Urinary bladder (tissue), 4 donors: Measurements from ENCODE around the gene SLC16A5. TPM values are rescaled to one million over a fixed set of nuclear protein-coding genes. Genes with fewer than 3 reads are reported as not detected.
"Not testable (repeated sequence)": the region's sequence is repeated elsewhere in the genome, so short reads cannot be mapped to it uniquely, and the experiment has no call there.

Experiments
- DNase-seq: peaks from one replicate; pipeline ENCODE4 v3.0.0-alpha.2; 2015; ENCODE audit errors: extremely low spot score
- H3K27ac ChIP-seq: one replicate; pipeline ENCODE4 v1.5.1; 2013; ENCODE audit warnings: low read depth, mild to moderate bottlenecking, moderate library complexity
- H3K36me3 ChIP-seq: one replicate; pipeline ENCODE4 v1.6.1; 2013; ENCODE audit warnings: mild to moderate bottlenecking, moderate library complexity; ENCODE audit not compliant: insufficient read depth
- H3K4me1 ChIP-seq: one replicate; pipeline ENCODE4 v1.6.1; 2013; ENCODE audit warnings: mild to moderate bottlenecking, moderate library complexity; ENCODE audit not compliant: insufficient read depth
- H3K4me3 ChIP-seq: one replicate; pipeline ENCODE4 v1.5.1; 2013; ENCODE audit warnings: low read depth, low read length
- WGBS: extraction: QIAGEN DNeasy Blood & Tissue Kit; methylation state at CpG from one replicate; pipeline ENCODE4 v1.1.7; 2013; 5-methylcytosine and 5-hydroxymethylcytosine counted together
- polyA plus RNA-seq: library from polyadenylated mRNA; stranded (reverse); fragments of 200-250 nt; gene quantifications from one replicate; pipeline ENCODE4 v1.2.3, GENCODE V29; 2013
- total RNA-seq: library from RNA; depleted of rRNA; stranded (reverse); fragments of >200 nt; gene quantifications from one replicate; pipeline ENCODE4 v1.2.3, GENCODE V29; 2014
- donor health status: healthy with polysubstance abuse.
- donor health status: healthy.

The SLC16A5 gene
- total and polyA plus RNA-seq, 2 donors = 13.2 to 17.6 TPM

GRCh38 chr17:75118307-75118706 lies 30.6 kb downstream of the SLC16A5 start:
- Histone ChIP-seq H3K27ac (no peak overlapping the region), H3K4me1 (peaks cover 2% of the 10 kb centered on the region), H3K4me3 (no peak overlapping the region), H3K36me3 (no peaks in the 10 kb centered on the region)
- DNase-seq = no peak
- 94% methylated on average over 14 of the region's 14 CpGs for WGBS

DNA sequence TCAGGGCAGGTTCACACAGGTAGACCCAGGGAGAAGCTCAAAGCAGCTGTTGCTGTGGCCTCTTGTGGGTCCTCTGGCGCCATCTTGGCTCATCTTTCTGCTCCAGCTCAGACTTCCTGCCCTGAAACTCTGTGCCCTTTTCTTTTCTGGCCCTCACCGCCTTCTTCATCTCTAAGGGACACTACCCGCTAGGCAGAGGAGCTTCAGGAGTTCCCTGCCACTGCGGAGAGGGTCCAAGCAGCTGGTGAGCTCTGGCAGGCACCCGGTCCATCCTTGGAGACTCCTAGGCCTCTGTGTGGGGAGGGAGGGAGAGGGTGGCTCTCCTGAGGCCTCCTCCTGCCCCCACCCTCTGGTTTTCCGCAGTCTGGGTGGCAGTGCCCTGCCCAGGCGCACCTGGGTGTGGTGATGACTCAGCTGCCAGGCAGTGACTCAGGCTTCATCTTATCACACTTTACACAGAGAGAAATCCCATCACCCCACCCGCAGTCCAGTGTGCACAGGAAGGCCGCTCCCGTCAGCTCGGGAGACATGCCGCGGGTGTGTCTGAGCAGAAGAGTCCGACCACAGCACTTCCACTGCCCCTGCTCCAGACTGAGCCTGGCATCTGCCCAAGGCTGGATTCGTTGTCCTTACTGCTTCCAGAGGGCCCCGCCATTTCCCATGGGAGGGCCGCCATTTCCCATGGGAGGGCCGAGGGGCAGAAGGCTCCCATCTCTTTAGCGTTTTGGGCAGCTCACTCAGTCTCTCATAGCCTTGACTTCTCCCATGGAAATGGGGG lies 36.5 kb downstream of the SLC16A5 start:
- no peak for DNase-seq
- H3K4me1 ChIP-seq = no peaks in the 10 kb centered on the region
- peak overlapping the region; percentile 19 for H3K27ac ChIP-seq
- 71% methylated on average over 19 of the region's 19 CpGs for WGBS
- H3K4me3 ChIP-seq = no peak overlapping the region
- no peaks in the 10 kb centered on the region for H3K36me3 ChIP-seq

DNA sequence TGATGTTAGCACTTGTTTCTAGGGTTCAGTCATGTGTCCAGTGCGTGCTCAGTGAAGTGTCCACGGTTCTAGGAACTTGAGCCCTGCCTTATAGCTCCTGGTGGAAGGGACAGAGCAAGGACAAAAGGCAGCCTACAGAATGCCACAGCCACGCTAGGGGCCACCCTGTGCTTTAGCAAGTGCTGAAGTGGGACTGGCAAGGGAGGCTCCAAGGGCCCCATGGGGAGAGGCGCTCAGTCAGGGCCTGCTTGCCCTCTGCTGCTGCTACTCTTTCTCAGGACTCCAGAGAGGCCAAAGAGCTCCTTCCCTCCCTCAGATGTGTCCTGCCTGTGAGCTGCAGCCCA lies 37.0 kb downstream of the SLC16A5 start:
- Histone ChIP-seq H3K27ac (peak overlapping the region; percentile 19), H3K4me1 (no peaks in the 10 kb centered on the region), H3K36me3 (no peaks in the 10 kb centered on the region), H3K4me3 (no peak overlapping the region)
- 90% methylated on average over 4 of the region's 4 CpGs for WGBS
- DNase-seq = no peak

DNA sequence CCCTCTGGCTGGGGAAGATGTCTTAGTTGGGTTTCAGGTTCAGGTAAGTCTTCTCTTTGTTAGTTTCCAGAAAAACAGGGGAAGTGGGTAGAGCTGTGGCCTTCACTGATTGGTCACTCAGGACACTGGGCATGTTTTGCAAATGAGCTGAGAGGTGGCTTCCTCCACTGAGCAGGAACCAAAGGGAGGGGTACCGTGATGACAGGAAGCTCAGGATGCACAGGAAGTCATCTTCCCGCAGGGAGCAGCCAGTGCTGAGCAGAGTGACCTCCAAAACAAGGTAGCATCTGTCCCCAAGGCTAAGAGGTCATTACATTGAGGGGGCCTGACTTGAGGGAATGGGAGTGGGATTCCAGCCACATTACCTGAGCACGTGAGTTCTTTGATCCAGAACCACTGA lies 38.2 kb downstream of the SLC16A5 start:
- 50% methylated on average over 3 of the region's 3 CpGs for WGBS
- H3K4me3 ChIP-seq = no peak overlapping the region
- H3K36me3 ChIP-seq = no peaks in the 10 kb centered on the region
- no peaks in the 10 kb centered on the region for H3K4me1 ChIP-seq
- DNase-seq = no peak
- H3K27ac ChIP-seq = no peak overlapping the region

DNA sequence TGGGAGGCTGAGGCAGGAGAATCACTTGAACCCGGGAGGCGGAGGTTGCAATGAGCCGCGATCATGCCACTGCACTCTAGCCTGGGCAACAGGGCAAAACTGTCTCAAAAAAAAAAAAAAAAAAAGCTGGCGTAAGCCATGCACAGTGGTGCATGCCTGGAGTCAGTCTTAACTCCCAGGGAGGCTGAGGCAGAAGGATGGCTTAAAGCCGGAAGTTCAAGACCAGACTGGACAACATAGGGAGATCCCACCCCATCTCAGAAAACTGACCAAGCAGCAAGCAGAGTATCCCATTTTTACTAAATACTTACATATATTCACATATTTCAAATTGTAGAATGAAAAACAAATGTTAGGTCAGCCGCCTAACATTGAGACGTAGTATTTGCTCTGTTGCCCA lies 39.2 kb downstream of the SLC16A5 start:
- Histone ChIP-seq H3K4me3 (no peak overlapping the region), H3K4me1 (no peaks in the 10 kb centered on the region), H3K36me3 (no peaks in the 10 kb centered on the region), H3K27ac (no peak overlapping the region)
- 82% methylated on average over 8 of the region's 8 CpGs for whole genome bisulfite sequencing
- no peak for DNase-seq

DNA sequence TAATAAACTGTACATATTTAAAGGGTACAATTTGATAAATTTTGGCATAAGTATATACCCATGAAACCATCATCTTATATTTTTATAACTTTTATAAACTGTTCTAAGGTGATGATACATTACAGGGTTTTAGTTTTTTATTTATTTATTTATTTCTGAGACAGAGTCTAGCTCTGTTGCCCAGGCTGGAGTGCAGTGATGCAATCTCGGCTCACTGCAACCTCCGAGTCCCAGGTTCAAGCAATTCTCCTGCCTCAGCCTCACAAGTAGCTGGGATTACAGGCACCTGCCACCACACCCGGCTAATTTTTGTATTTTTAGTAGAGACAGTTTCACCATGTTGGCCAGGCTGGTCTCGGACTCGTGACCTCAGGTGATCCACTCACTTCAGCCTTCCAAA lies 40.2 kb downstream of the SLC16A5 start:
- not testable (repeated sequence) for DNase-seq, H3K27ac ChIP-seq, H3K4me1 ChIP-seq, H3K4me3 ChIP-seq, H3K36me3 ChIP-seq
- 85% methylated on average over 5 of the region's 5 CpGs for WGBS

- no peak overlapping the region for H3K4me3 ChIP-seq
- no peak overlapping the region for H3K27ac ChIP-seq
- H3K4me1 ChIP-seq = no peaks in the 10 kb centered on the region
- H3K36me3 ChIP-seq = no peaks in the 10 kb centered on the region
- WGBS = 87% methylated on average over 33 of the region's 33 CpGs
- no peak for DNase-seq
Observed at GRCh38 chr17:75128694-75129505, 41.1 kb downstream of the SLC16A5 start.

DNA sequence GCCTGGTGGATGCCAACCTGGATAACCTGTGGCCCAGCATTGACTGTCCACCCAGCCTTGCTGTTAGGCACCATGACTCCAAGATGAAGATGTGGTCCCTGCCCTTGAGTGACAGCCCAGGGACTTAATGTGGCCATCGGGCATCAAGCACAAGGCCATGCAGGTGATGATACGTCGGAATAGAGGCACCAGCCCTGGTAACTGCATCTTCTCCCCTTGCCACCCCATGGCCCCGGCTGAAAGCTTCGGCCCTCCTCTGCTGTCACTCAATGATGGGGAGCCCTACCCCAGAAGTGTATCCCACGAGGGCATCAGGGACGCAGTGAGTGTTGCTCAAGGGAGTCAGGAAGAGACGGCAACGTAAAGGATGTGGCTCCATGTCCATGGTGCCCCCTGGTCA lies 41.8 kb downstream of the SLC16A5 start:
- Histone ChIP-seq H3K36me3 (no peaks in the 10 kb centered on the region), H3K4me1 (no peaks in the 10 kb centered on the region), H3K4me3 (no peak overlapping the region), H3K27ac (no peak overlapping the region)
- 84% methylated on average over 9 of the region's 9 CpGs for WGBS
- no peak for DNase-seq

- WGBS = 77% methylated on average over 24 of the region's 24 CpGs
- H3K27ac ChIP-seq = no peak overlapping the region
Observed at GRCh38 chr17:75130059-75130631, 42.4 kb downstream of the SLC16A5 start.

DNA sequence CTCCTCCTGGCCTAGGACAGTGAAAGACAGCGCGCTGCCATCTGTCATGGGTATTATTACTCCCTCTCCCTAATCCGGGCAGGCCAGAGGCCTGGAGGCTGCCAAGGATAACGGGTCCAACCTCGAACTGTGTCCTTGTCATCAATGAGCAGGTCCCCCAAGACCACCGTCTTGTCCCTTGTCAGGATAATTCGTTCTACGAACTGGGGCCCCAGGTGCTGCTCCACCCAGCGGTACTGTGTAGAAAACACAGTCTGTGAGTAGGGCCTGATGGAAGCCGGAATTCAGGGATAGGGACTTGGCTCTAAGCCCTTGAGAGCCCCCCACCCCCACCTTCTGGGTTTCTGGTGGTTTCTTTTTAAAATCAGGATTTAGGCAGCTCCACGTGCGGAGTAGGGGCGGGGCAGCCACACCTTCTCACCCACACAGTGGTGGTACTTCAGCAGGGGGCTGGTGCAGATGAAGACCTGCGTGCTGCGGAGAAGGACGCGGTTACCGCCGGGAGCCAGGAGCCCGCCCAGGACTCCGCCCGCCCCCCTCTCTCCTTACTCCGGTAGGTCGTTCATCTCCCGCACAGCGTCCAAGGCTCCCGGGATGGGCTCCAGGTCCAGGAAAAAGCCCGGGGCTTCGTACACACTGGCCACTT lies 43.0 kb downstream of the SLC16A5 start:
- Histone ChIP-seq H3K4me1 (no peaks in the 10 kb centered on the region), H3K27ac (peak overlapping the region; percentile 89), H3K4me3 (peak overlapping the region; percentile 68), H3K36me3 (no peaks in the 10 kb centered on the region)
- 11% methylated on average over 29 of the region's 29 CpGs for WGBS
- DNase-seq = no peak

More at GRCh38 chr17:75130059-75130631, 42.4 kb downstream of the SLC16A5 start:
- DNase-seq = no peak
- no peaks in the 10 kb centered on the region for H3K36me3 ChIP-seq
- no peak overlapping the region for H3K4me3 ChIP-seq
- H3K4me1 ChIP-seq = no peaks in the 10 kb centered on the region

DNA sequence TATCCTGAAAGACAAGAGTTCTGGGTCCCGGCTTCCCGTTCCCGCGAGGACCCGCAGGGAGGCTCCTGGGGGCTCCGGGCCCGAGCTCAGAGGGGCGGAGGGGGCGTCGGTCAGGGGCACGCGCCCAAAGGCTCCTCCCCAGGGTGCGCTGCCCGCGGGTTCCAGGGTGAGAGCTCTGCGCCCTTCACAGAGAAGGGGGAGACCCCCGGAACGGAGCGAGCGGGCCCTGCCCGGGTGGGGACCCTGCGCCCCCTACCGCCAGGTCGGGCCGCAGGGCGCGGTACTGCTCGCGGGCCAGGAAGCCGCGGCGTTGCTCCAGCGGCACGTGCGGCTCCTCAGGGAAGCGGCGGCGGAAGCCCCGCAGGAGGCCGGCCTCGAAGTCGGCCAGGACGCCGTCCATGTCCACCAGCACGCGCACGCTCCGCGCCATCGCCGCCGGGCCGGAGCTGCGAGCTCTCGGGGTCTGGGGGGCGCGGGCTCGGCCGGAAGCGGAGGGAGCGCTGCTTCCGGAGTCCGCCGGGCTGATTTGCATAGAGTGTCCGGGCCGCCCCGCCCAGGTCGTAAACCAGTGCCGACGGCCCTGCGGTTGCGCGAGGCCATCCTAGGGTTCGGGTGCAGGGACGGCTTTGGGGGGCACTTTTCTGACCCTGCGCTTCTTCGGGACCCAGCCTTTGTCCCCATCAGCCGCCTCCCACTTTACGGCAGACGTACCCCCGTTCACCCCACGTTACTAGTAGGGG lies 43.7 kb downstream of the SLC16A5 start, which contains the start of gene NT5C:
TSS of gene NT5C (minus strand) at position 465 of the 740 bp plus-strand sequence. CDS start at position 430, 35 bp downstream.
- under 1% methylated on average over 82 of the region's 82 CpGs for WGBS
- Histone ChIP-seq H3K4me3 (peak within 1 kb of the TSS; percentile 68), H3K27ac (peak within 1 kb of the TSS; percentile 89), H3K36me3 (no peaks in the 10 kb centered on the region), H3K4me1 (peaks cover 2% of the 10 kb centered on the region)
- no peak for DNase-seq

GRCh38 chr17:75132018-75133000 lies 44.6 kb downstream of the SLC16A5 start:
- not testable (repeated sequence) for DNase-seq, H3K36me3 ChIP-seq, H3K4me1 ChIP-seq
- H3K4me3 ChIP-seq = peak overlapping the region; percentile 68
- WGBS = 81% methylated on average over 40 of the region's 40 CpGs
- peak overlapping the region; percentile 89 for H3K27ac ChIP-seq
